NCI-H128 (cell line): ENCODE measurements around the gene NME3.
"Not testable (repeated sequence)": the region's sequence is repeated elsewhere in the genome, so short reads cannot be mapped to it uniquely, and the experiment has no call there.

Experiments
- DNase-seq: peaks from one replicate; lab custom pipeline; 2025; ENCODE audit not compliant: unreplicated experiment; lab: John Stamatoyannopoulos, UW

Gene NME3

GRCh38 chr16:1771188-1771863 lies at the start of gene NME3:
TSS of gene NME3 (minus strand) at chr16:1771543. CDS start at chr16:1771534, 9 bp downstream.
- no peak for DNase-seq

- no peak for DNase-seq
These were observed 49.6 kb upstream of the NME3 start for GRCh38 chr16:1820946-1821290.

- DNase-seq: no peak
These were observed 49.0 kb upstream of the NME3 start for GRCh38 chr16:1820096-1820945.

- DNase-seq: no peak
These were observed 48.3 kb upstream of the NME3 start for GRCh38 chr16:1819611-1820010.

GRCh38 chr16:1818873-1819525 lies 47.7 kb upstream of the NME3 start:
- DNase-seq: no peak

- no peak for DNase-seq
These were observed 47.0 kb upstream of the NME3 start for GRCh38 chr16:1818204-1818872.

GRCh38 chr16:1817716-1818115 lies 46.4 kb upstream of the NME3 start:
- no peak for DNase-seq

GRCh38 chr16:1817276-1817589 lies 45.9 kb upstream of the NME3 start:
- no peak for DNase-seq

- no peak for DNase-seq
These were observed 45.3 kb upstream of the NME3 start for GRCh38 chr16:1816396-1817275.

- no peak for DNase-seq
These were observed 44.1 kb upstream of the NME3 start for GRCh38 chr16:1815461-1815860.

GRCh38 chr16:1812732-1813163 lies 41.4 kb upstream of the NME3 start:
- DNase-seq: peak; percentile 19

GRCh38 chr16:1810536-1810935 lies 39.2 kb upstream of the NME3 start:
- DNase-seq: no peak

GRCh38 chr16:1810106-1810505 lies 38.8 kb upstream of the NME3 start:
- no peak for DNase-seq

- DNase-seq: no peak
These were observed 38.0 kb upstream of the NME3 start for GRCh38 chr16:1809281-1809801.

- DNase-seq: no peak
These were observed 37.3 kb upstream of the NME3 start for GRCh38 chr16:1808691-1809090.

- DNase-seq: no peak
These were observed 36.3 kb upstream of the NME3 start for GRCh38 chr16:1807626-1808025.

GRCh38 chr16:1800701-1801100 lies 29.4 kb upstream of the NME3 start:
- no peak for DNase-seq

- DNase-seq: not testable (repeated sequence)
These were observed 27.9 kb upstream of the NME3 start for GRCh38 chr16:1799263-1799662.

GRCh38 chr16:1794908-1795666 lies 23.7 kb upstream of the NME3 start:
- DNase-seq: no peak
